ENCODE measurements around the gene KIAA0753.

- TF ChIP-seq CTCF (IDR thresholded peaks at IDR 0.05) (no peak), POLR2A (IDR thresholded peaks at IDR 0.05) (no peak)
Observed at GRCh38 chr17:6626616-6627015, 13.9 kb downstream of the KIAA0753 start.

Data from Peyer's patch (tissue), 4 donors.